GM15510 (cell line): ENCODE results near the gene NSUN2.

ENCODE experiments used
- POLR2A ChIP-seq: IDR thresholded peaks from 3 replicates; pipeline ENCODE4 v1.6.1; 2011; ENCODE audit warnings: borderline replicate concordance; ENCODE audit not compliant: insufficient read length; ENCODE audit errors: extremely low read depth

Gene NSUN2

DNA sequence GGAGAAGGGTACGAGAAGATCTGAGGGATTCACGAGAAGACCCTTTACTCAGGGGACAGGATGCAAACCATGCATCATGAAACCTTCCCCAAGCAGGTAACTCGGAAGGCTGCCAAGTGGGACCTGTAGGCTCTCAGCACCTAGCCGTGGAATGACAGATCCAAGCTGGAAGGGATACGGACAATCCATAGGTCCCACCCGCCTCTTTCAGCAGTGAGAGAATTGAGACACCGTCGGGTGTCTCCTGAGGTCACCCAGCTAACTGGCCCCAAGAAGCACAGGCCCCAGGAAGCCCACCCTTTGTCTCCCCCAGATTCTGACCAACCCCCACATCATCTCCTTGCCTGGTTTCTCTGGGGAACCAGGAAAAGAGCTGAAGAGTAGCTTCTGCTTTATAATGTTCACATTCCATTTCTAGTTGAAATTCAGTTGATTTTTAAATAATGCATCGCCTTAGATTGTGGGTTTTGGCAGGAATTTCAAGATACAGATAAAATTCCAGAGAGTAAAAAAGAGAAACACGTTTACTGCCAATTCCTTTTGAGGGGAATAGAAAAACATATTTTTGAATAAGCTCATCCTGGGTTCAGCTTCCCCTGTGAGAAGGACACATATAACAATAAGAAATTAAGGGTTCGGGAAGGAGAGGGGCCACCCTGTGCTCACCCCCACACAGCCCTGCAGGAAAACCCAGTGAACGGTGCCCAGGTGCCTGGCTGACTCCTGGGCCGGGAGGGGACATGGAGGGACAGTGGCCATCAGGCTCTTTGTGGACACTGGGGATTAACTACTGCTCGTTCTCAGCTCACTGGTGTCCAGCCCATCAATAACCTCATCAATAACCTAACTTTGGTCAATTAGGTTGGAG lies 51.1 kb downstream of the NSUN2 start:
- no peak for TF ChIP-seq POLR2A

DNA sequence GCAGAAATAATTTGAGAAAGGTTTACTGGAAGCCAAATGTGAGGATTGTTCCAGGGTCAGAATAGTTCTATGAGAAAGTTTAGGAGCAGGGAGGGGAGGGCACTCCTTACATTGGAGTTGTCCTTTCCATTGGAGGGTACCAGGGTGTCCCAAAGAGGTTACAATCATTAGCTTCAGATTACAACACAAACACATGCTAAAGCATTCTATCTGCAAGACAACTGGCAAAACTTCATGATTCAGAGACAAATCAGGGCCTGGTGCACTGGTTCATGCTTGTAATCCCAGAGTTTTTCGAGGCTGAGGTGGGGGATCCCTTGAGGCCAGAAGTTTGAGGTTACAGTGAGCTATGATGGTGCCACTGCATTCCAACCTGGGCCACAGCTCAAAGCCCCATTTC lies 51.8 kb downstream of the NSUN2 start:
- TF ChIP-seq POLR2A: no peak

- no peak for TF ChIP-seq POLR2A
Observed at GRCh38 chr5:6579535-6579934, 53.3 kb downstream of the NSUN2 start.

DNA sequence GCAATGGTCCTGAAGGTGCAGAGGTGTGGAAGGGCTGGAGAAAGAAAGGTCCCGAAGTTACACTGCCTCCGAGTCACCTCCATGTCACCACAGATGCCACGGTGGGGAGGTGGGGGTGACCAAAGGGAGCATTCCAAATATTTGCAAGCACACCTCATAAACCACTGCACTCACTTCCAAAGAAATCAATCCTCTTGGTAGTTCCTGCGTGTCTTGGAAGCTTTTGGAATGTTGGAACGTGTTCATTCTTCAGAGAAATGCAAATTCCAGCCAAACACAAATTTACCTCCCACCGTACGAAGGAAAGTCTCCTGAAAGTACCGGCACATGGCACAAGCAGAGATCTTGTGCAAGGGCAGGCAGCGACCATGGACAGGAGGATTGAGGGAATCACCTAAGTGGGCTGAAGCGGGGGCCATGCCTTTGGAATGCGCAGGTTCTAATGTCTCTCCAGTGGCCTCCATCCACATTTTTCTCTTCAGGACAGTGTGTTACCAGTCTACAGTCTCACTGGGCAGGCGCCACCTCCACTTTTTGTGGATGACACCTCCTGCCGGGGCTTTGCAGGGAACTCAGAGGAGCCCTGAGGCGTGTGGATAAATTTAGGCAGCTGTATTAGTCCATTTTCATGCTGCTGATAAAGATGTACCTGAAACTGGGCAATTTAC lies 54.0 kb downstream of the NSUN2 start:
- no peak for TF ChIP-seq POLR2A

GRCh38 chr5:6576861-6577501 lies 55.9 kb downstream of the NSUN2 start:
- no peak for TF ChIP-seq POLR2A

- TF ChIP-seq POLR2A: no peak
Observed at GRCh38 chr5:6574537-6575245, 58.2 kb downstream of the NSUN2 start.

- TF ChIP-seq POLR2A: no peak
Observed at GRCh38 chr5:6574111-6574510, 58.7 kb downstream of the NSUN2 start.

DNA sequence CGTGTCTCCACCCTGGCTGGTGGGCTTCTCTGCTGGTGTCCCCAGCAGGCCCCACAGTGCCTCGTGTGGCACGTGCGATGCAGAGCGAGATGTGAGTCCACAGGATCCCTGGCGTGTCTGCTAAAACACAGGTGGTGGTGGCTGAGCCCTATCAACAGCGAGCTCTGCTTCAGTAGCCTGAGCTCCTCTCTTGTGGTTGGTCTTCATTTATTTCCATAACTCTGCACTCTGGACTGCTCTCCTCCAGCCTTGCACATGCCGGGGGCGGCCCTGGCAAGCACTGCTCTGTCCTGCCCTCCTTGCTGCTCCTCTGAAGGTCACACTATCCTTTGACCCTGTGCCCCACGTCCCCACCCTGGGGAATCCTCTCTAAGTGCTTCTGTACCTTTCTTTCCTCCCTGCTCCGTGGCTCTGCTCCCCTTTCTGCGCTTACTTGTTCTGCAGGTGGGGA lies 59.2 kb downstream of the NSUN2 start:
- TF ChIP-seq POLR2A: no peak

GRCh38 chr5:6572825-6573380 lies 59.9 kb downstream of the NSUN2 start:
- TF ChIP-seq POLR2A: no peak

GRCh38 chr5:6572086-6572824 lies 60.6 kb downstream of the NSUN2 start:
- no peak for TF ChIP-seq POLR2A

GRCh38 chr5:6570530-6570929 lies 62.3 kb downstream of the NSUN2 start:
- no peak for TF ChIP-seq POLR2A

DNA sequence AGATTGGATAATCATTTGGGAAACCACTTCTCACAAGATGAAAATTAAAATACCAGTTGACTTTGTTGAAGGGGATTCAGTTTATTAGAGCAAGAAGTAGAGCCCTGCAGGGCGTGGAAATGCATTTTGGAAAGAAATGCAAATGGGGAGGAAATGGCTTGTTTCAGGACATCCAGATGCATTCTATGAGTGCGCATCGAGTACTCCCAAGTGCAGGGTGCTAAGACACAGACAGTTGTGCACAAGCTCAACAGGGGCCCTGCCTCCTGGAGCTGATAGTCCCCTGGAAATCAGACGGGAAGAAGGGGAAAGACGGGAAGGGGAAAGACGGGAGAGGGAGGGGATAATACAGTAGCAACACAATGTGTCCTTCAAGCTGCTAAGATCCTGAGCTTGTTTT lies 64.0 kb downstream of the NSUN2 start:
- no peak for TF ChIP-seq POLR2A

DNA sequence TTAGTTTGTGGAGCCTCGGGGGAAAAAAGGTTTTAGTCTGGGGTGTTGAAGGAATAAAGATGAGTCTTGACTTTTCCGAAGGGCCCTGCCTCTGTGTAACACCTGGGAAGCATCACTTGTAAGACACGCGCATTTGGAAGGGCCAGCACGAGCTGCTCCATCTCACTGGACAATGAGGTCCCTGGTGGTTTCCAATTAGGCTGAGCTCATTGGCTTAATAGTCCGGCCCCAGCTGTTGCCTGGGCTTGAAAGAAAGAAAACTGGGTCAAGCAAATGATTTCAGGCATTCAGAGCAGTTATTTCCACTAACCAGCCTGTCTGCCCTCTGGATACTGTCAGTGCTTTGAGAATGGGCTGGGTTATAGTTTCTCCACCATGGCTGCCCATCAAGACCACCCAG lies 64.5 kb downstream of the NSUN2 start:
- no peak for TF ChIP-seq POLR2A

DNA sequence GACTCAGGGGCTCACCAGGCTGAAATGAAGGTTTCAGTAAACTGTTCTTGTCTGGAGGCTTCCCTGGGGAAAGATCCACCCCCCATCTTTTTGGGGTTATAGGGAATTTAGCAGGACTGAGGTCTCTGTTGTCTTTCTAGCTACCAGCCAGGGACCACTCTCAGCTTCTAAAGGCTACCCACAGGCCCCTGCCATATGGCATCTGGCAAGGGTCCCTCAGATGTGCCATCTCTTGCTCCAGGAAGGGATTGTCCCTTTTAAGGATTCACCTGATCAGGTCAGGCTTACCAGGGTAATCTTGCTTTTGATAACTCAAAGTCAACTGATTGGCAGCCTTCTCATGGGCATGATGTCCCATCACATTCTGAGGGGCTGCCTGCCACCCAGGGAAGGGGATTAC lies 65.0 kb downstream of the NSUN2 start:
- TF ChIP-seq POLR2A: no peak

- TF ChIP-seq POLR2A: no peak
Observed at GRCh38 chr5:6567068-6567467, 65.8 kb downstream of the NSUN2 start.

GRCh38 chr5:6565492-6565891 lies 67.4 kb downstream of the NSUN2 start:
- no peak for TF ChIP-seq POLR2A
